ENCODE data around the gene MEP1B. TPM values are rescaled to one million over a fixed set of nuclear protein-coding genes. Genes with fewer than 3 reads are reported as not detected.

The MEP1B gene
- total and polyA plus RNA-seq, 4 donors = not detected

DNA sequence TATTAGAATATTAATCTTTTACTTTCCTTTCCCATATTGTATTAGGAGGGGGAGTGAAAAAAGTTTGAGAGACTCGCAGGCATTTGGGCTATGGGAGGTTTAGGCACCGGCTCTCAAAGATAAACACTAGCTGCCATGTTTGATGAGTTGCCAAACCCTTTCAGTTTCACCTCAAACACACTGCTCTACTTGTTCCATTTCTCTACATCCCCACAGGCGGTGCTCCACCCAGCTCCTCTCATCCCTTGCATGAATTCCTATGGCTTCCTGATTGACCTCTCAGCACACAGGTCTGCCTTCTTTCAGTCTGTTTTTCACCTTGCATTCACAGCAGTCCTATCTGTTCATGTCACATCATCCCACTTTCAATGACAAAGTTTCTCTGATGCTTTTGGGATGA lies 65.7 kb downstream of the MEP1B start:
- TF ChIP-seq, protein P1, sequence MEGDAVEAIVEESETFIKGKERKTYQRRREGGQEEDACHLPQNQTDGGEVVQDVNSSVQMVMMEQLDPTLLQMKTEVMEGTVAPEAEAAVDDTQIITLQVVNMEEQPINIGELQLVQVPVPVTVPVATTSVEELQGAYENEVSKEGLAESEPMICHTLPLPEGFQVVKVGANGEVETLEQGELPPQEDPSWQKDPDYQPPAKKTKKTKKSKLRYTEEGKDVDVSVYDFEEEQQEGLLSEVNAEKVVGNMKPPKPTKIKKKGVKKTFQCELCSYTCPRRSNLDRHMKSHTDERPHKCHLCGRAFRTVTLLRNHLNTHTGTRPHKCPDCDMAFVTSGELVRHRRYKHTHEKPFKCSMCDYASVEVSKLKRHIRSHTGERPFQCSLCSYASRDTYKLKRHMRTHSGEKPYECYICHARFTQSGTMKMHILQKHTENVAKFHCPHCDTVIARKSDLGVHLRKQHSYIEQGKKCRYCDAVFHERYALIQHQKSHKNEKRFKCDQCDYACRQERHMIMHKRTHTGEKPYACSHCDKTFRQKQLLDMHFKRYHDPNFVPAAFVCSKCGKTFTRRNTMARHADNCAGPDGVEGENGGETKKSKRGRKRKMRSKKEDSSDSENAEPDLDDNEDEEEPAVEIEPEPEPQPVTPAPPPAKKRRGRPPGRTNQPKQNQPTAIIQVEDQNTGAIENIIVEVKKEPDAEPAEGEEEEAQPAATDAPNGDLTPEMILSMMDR (IDR thresholded peaks at IDR 0.05; ENCODE audit: control extremely low read depth, extremely low read depth) = no peak
- Histone ChIP-seq H3K36me3 (ENCODE audit: control insufficient read depth in 4 of 4, insufficient read depth in 4 of 4, low read length in 4 of 4) (no peaks in the 10 kb centered on the region), H3K27me3 (ENCODE audit: control insufficient read depth in 3 of 3, insufficient read depth in 3 of 3, low read length in 2 of 3) (no peaks in the 10 kb centered on the region), H3K4me3 (no peak overlapping the region), H3K9me3 (ENCODE audit: control insufficient read depth in 4 of 4, insufficient read depth in 3 of 4, low read length in 3 of 4) (no peaks in the 10 kb centered on the region), H3K4me1 (ENCODE audit: control insufficient read depth in 5 of 5, insufficient read depth in 5 of 5, low read length in 5 of 5) (no peaks in the 10 kb centered on the region), H3K27ac (ENCODE audit: low read depth in 1 of 2, low read length in 1 of 2) (no peak overlapping the region), H3K9ac (ENCODE audit: insufficient read depth in 1 of 2, low read length in 2 of 2) (no peak overlapping the region)
- no peak for DNase-seq
- WGBS, 2 donors = 59 to 69% methylated on average over 3 of the region's 3 CpGs
- no peak for ATAC-seq (ENCODE audit: insufficient read depth, low FRiP score)

DNA sequence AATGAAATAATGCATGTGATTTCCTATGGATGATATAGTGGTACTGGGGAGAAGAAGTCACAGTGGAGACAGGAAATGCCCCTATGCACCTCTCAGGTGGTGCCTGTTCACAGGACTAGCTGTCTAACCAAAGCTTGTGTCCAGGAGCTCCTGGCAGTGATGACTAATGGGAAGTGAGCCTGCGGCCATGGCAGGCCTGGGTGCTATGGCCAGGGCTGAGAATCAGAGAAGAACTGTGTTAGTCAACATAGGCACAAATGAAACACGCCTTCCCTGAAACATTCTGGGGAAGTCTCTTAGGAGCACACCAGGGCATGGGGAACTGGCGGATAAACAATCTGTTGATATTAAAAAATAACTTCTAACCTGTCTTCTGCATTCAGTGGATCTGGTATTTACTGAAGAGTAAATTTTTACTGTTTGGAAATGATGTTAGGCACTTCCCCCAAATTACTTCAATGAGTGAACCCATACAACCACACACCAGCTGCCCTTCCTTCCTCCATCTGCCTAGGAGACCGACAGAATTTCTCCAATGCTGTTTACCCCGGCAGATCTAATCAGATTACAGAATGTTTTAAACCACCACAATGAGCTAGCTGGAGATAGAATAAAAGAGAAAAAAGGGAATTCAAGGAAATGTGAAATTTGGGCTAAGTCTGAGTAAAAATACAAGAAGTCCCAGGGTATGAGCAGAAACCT lies 67.4 kb downstream of the MEP1B start:
- DNase-seq (no peak), ATAC-seq (ENCODE audit: insufficient read depth, low FRiP score) (no peak)
- H3K36me3 ChIP-seq (ENCODE audit: control insufficient read depth in 4 of 4, insufficient read depth in 4 of 4, low read length in 4 of 4) = no peaks in the 10 kb centered on the region
- no peak overlapping the region for H3K27ac ChIP-seq (ENCODE audit: low read depth in 1 of 2, low read length in 1 of 2)
- TF ChIP-seq, protein P1 (IDR thresholded peaks at IDR 0.05; ENCODE audit: control extremely low read depth, extremely low read depth) = no peak
- H3K9ac ChIP-seq (ENCODE audit: insufficient read depth in 1 of 2, low read length in 2 of 2) = no peak overlapping the region
- no peak overlapping the region for H3K4me3 ChIP-seq
- no peaks in the 10 kb centered on the region for H3K27me3 ChIP-seq (ENCODE audit: control insufficient read depth in 3 of 3, insufficient read depth in 3 of 3, low read length in 2 of 3)
- H3K4me1 ChIP-seq (ENCODE audit: control insufficient read depth in 5 of 5, insufficient read depth in 5 of 5, low read length in 5 of 5) = no peaks in the 10 kb centered on the region
- 32 to 61% methylated on average over 5 of the region's 5 CpGs for WGBS, 2 donors
- H3K9me3 ChIP-seq (ENCODE audit: control insufficient read depth in 4 of 4, insufficient read depth in 3 of 4, low read length in 3 of 4) = no peaks in the 10 kb centered on the region

DNA sequence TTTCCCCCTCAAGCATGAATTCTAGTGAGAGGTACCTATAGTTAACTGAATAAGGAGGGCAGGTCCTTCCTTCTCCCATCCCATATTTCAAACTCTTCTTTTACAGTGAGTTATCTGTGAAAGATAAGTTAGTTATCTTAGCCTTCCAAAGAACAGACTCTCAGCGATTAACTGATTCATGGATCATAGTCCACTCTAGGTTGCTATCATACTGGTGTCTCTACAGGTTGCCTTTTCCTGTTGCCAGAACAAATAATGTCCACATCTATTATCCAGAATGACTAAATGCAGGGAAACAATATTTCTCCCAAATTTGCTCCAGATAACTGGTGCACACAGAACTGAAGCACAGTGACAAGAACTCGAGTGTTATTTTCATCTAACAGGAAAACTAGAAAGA lies 68.3 kb downstream of the MEP1B start:
- no peaks in the 10 kb centered on the region for H3K27me3 ChIP-seq (ENCODE audit: control insufficient read depth in 3 of 3, insufficient read depth in 3 of 3, low read length in 2 of 3)
- no peaks in the 10 kb centered on the region for H3K9me3 ChIP-seq (ENCODE audit: control insufficient read depth in 4 of 4, insufficient read depth in 3 of 4, low read length in 3 of 4)
- 75 to 80% methylated on average over 2 of the region's 2 CpGs for WGBS, 2 donors
- no peak overlapping the region for H3K27ac ChIP-seq (ENCODE audit: low read depth in 1 of 2, low read length in 1 of 2)
- H3K4me3 ChIP-seq = no peak overlapping the region
- DNase-seq (no peak), ATAC-seq (ENCODE audit: insufficient read depth, low FRiP score) (no peak)
- H3K36me3 ChIP-seq (ENCODE audit: control insufficient read depth in 4 of 4, insufficient read depth in 4 of 4, low read length in 4 of 4) = no peaks in the 10 kb centered on the region
- TF ChIP-seq, protein P1 (IDR thresholded peaks at IDR 0.05; ENCODE audit: control extremely low read depth, extremely low read depth) = no peak
- no peaks in the 10 kb centered on the region for H3K4me1 ChIP-seq (ENCODE audit: control insufficient read depth in 5 of 5, insufficient read depth in 5 of 5, low read length in 5 of 5)
- no peak overlapping the region for H3K9ac ChIP-seq (ENCODE audit: insufficient read depth in 1 of 2, low read length in 2 of 2)

Data from lung (tissue), 12 donors.